NCI-H1417 treated with DMSO at 0.1 percent for 48 hours (cell line): ENCODE data around the gene SERPINC1.
A peak's percentile ranks its signal among the peaks of the same experiment; 100 is the strongest.
"Not testable (repeated sequence)": the region's sequence is repeated elsewhere in the genome, so short reads cannot be mapped to it uniquely, and the experiment has no call there.

Experiments used
- DNase-seq: peaks from one replicate; lab custom pipeline; 2025; lab: John Stamatoyannopoulos, UW

SERPINC1 gene

GRCh38 chr1:173889885-173890284 lies 27.2 kb downstream of the SERPINC1 start:
- DNase-seq = no peak

- no peak for DNase-seq
These were observed 28.4 kb downstream of the SERPINC1 start for GRCh38 chr1:173888749-173889148.

- no peak for DNase-seq
These were observed 29.5 kb downstream of the SERPINC1 start for GRCh38 chr1:173887627-173888026.

GRCh38 chr1:173886746-173887611 lies 30.1 kb downstream of the SERPINC1 start:
- DNase-seq = no peak

GRCh38 chr1:173884701-173885100 lies 32.4 kb downstream of the SERPINC1 start:
- no peak for DNase-seq

GRCh38 chr1:173881117-173881516 lies 36.0 kb downstream of the SERPINC1 start:
- not testable (repeated sequence) for DNase-seq

GRCh38 chr1:173878251-173878650 lies 38.9 kb downstream of the SERPINC1 start:
- no peak for DNase-seq

- no peak for DNase-seq
These were observed 40.4 kb downstream of the SERPINC1 start for GRCh38 chr1:173876732-173877131.

- no peak for DNase-seq
These were observed 45.6 kb downstream of the SERPINC1 start for GRCh38 chr1:173871500-173871899.

- DNase-seq = no peak
These were observed 46.0 kb downstream of the SERPINC1 start for GRCh38 chr1:173871091-173871490.

- no peak for DNase-seq
These were observed 46.7 kb downstream of the SERPINC1 start for GRCh38 chr1:173870252-173871075.

- DNase-seq = no peak
These were observed 48.1 kb downstream of the SERPINC1 start for GRCh38 chr1:173869021-173869359.

GRCh38 chr1:173868266-173869020 lies 48.7 kb downstream of the SERPINC1 start, which contains the start of gene ZBTB37:
ZBTB37 (plus strand) TSS chr1:173868380; CDS start chr1:173870226, 1,846 bp downstream.
- peak; percentile 51 for DNase-seq

- DNase-seq = peak; percentile 98
These were observed 49.3 kb downstream of the SERPINC1 start, which contains the start of gene GAS5 for GRCh38 chr1:173867753-173868265. GAS5 (minus strand) TSS chr1:173867989.

GRCh38 chr1:173867141-173867752 lies 49.9 kb downstream of the SERPINC1 start:
- no peak for DNase-seq

GRCh38 chr1:173866413-173867115 lies 50.6 kb downstream of the SERPINC1 start:
- no peak for DNase-seq

- no peak for DNase-seq
These were observed 51.5 kb downstream of the SERPINC1 start for GRCh38 chr1:173865468-173866164.

GRCh38 chr1:173864179-173864867 lies 52.8 kb downstream of the SERPINC1 start:
- DNase-seq = no peak
